ENCODE data around the gene R3HDML. TPM values are rescaled to one million over a fixed set of nuclear protein-coding genes. Genes with fewer than 3 reads are reported as not detected.

Gene R3HDML
- total RNA-seq, 2 experiments from 2014 or later, result not detected

GRCh38 chr20:44304383-44304782 is 32.5 kb upstream of the R3HDML start:
- H3K4me1 ChIP-seq (ENCODE audit: insufficient read depth, low read length), result peaks cover 9% of the 10 kb centered on the region
- ATAC-seq (ENCODE audit: poor library complexity) (no peak), DNase-seq (no peak)
- H3K27ac ChIP-seq (ENCODE audit: low read depth in 1 of 2, low read length in 2 of 2), result no peak overlapping the region
- POLR2A ChIA-PET, result no interaction called here
- Mint-ChIP-seq H3K36me3 (ENCODE audit: low read depth) (peaks cover 29% of the 10 kb centered on the region), H3K4me3 (no peak overlapping the region), H3K27me3 (no peaks in the 10 kb centered on the region), H3K4me1 (ENCODE audit: low read depth) (peaks cover 12% of the 10 kb centered on the region), H3K9me3 (no peaks in the 10 kb centered on the region), H3K27ac (no peak overlapping the region)
- H3K4me3 ChIP-seq (ENCODE audit: low read length), result no peak overlapping the region
- no peaks in the 10 kb centered on the region for H3K27me3 ChIP-seq (ENCODE audit: control insufficient read depth in 1 of 2, insufficient read depth in 2 of 2, low read length in 2 of 2)
- CTCF ChIA-PET, result no interaction called here
- TF ChIP-seq, protein P1, sequence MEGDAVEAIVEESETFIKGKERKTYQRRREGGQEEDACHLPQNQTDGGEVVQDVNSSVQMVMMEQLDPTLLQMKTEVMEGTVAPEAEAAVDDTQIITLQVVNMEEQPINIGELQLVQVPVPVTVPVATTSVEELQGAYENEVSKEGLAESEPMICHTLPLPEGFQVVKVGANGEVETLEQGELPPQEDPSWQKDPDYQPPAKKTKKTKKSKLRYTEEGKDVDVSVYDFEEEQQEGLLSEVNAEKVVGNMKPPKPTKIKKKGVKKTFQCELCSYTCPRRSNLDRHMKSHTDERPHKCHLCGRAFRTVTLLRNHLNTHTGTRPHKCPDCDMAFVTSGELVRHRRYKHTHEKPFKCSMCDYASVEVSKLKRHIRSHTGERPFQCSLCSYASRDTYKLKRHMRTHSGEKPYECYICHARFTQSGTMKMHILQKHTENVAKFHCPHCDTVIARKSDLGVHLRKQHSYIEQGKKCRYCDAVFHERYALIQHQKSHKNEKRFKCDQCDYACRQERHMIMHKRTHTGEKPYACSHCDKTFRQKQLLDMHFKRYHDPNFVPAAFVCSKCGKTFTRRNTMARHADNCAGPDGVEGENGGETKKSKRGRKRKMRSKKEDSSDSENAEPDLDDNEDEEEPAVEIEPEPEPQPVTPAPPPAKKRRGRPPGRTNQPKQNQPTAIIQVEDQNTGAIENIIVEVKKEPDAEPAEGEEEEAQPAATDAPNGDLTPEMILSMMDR (IDR thresholded peaks at IDR 0.05), result no peak
- peaks cover 8% of the 10 kb centered on the region for H3K36me3 ChIP-seq (ENCODE audit: insufficient read depth, low read length)
- intact Hi-C loops (cut with DNase I, micrococcal nuclease), result no loop called here
- H3K9me3 ChIP-seq (ENCODE audit: control insufficient read depth in 1 of 2, insufficient read depth in 1 of 2, low read length in 2 of 2), result no peaks in the 10 kb centered on the region

DNA sequence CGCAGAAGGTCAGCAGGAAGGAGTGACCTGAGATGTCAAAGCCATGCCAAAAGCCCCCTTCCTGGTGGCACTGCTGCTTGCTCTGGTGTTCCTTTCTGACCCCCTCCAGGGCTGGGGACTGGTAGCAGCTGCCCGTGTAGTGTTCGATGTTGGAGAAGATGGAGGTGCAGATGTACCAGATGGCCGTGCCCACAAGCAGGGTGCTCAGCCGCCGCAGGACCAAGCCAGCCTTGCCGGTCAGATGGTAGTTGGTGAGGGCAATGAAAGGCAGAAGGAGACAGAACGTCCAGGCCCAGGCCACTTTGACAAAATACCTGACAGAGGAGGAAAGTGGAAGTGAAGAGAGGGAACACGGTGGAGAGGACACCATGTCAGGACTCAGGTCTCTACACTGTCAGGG is 29.9 kb upstream of the R3HDML start:
- ATAC-seq (ENCODE audit: poor library complexity), result no peak
- Histone ChIP-seq H3K4me1 (ENCODE audit: insufficient read depth, low read length) (peaks cover 28% of the 10 kb centered on the region), H3K27me3 (ENCODE audit: control insufficient read depth in 1 of 2, insufficient read depth in 2 of 2, low read length in 2 of 2) (no peaks in the 10 kb centered on the region), H3K27ac (ENCODE audit: low read depth in 1 of 2, low read length in 2 of 2) (no peak overlapping the region), H3K4me3 (ENCODE audit: low read length) (no peak overlapping the region), H3K36me3 (ENCODE audit: insufficient read depth, low read length) (peaks cover 8% of the 10 kb centered on the region), H3K9me3 (ENCODE audit: control insufficient read depth in 1 of 2, insufficient read depth in 1 of 2, low read length in 2 of 2) (no peaks in the 10 kb centered on the region)
- Mint-ChIP-seq H3K4me3 (peak overlapping the region; percentile 62), H3K27ac (peak overlapping the region; percentile 61), H3K9me3 (no peaks in the 10 kb centered on the region), H3K4me1 (ENCODE audit: low read depth) (peaks cover 33% of the 10 kb centered on the region), H3K27me3 (no peaks in the 10 kb centered on the region), H3K36me3 (ENCODE audit: low read depth) (peaks cover 30% of the 10 kb centered on the region)
- TF ChIP-seq, protein P1 (IDR thresholded peaks at IDR 0.05), result no peak
- no peak for DNase-seq
- intact Hi-C loops (cut with DNase I, micrococcal nuclease), result no loop called here
- ChIA-PET POLR2A (interaction anchor here (6.3 kb wide), 1 partner anchor 90 kb away, joined by 155 read pairs; no protein-coding TSS in a partner anchor), CTCF (no interaction called here)

DNA sequence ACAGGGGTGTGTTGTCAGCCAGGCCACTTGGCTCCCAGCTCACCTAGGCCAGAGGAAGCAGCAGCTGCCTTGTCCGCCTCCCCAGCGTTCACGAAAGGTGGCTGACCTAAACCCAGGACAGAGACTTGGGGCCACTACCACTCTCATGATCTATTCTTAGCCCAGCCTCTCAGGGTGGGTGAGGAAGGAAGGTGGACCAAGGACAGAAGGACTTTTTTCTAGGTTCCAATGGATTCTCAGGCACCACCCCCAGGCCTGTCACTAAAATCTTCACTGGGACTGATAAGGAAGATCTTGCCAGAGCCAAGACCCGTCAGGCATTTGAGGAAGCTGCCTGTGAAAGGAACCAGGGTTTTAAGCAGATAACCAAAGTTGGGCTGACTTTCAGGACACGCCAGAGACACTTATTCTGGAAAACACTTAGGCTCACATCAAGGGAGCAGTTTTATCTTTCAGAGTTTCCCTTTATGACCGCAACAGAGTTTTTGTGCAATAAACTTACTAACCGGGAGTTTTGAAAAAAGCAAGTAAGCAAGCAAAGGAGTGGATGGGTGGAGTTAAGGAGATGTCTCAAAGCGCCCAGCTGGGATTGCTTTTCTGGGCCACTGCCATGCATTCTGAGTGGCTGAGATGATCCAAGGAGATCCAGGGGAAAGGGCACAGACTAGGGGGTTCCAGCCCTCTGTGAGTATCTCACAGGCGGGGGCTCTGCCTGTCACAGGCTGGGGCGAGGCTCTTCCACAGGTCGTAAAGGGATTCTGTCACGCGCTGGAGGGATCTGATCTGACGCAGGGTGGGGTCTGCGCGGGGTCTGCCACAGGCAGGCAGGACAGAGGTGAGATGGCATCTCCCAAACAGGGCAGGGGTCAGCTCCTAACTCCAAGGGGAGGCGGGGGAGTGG is 26.8 kb upstream of the R3HDML start:
- DNase-seq, result peak in 1 of 14 experiments; percentile 11
- no peaks in the 10 kb centered on the region for H3K9me3 Mint-ChIP-seq
- Histone ChIP-seq H3K27ac (ENCODE audit: low read depth in 1 of 2, low read length in 2 of 2) (no peak overlapping the region), H3K36me3 (ENCODE audit: insufficient read depth, low read length) (peaks cover 8% of the 10 kb centered on the region), H3K4me3 (ENCODE audit: low read length) (peak overlapping the region; percentile 99), H3K9me3 (ENCODE audit: control insufficient read depth in 1 of 2, insufficient read depth in 1 of 2, low read length in 2 of 2) (no peaks in the 10 kb centered on the region), H3K27me3 (ENCODE audit: control insufficient read depth in 1 of 2, insufficient read depth in 2 of 2, low read length in 2 of 2) (no peaks in the 10 kb centered on the region), H3K4me1 (ENCODE audit: insufficient read depth, low read length) (peaks cover 28% of the 10 kb centered on the region)
- CTCF ChIA-PET, result interaction anchor here (0.5 to 10.3 kb wide), 8 partner anchors 9 to 293 kb away, joined by 3 to 241 read pairs (median 4); no protein-coding TSS in a partner anchor
- TF ChIP-seq, protein P1 (IDR thresholded peaks at IDR 0.05), result no peak
- POLR2A ChIA-PET, result interaction anchor here (1.4 to 6.3 kb wide), 4 partner anchors 9 to 99 kb away, joined by 5 to 155 read pairs (median 14); partner anchors contain the start of gene OSER1
- H3K4me3 Mint-ChIP-seq, result peak overlapping the region; percentile 95
- intact Hi-C loops (cut with DNase I, micrococcal nuclease), result loop anchor here (2.0 to 10.0 kb wide), 8 partner anchors 77 to 855 kb away; partner anchors contain the start of genes SRSF6 (in 1 of the 2) and TTPAL (in 1 of the 2)
- peak overlapping the region; percentile 76 for H3K27ac Mint-ChIP-seq
- peaks cover 16% of the 10 kb centered on the region for H3K36me3 Mint-ChIP-seq (ENCODE audit: low read depth)
- ATAC-seq (ENCODE audit: poor library complexity), result no peak
- H3K27me3 Mint-ChIP-seq, result no peaks in the 10 kb centered on the region
- peaks cover 28% of the 10 kb centered on the region for H3K4me1 Mint-ChIP-seq (ENCODE audit: low read depth)

All from CD4-positive, alpha-beta T cell (primary cell).